IMR-90 (cell line): Measurements from ENCODE around the gene TTYH3. TPM values are rescaled to one million over a fixed set of nuclear protein-coding genes. Genes with fewer than 3 reads are reported as not detected.

Experiments
- ATAC-seq: fragments of 200-7000 bp; cut with Tn5 transposase; 2 replicates; pipeline ENCODE4 v1.9.1; 2020; ENCODE audit warnings: low read depth, mild to moderate bottlenecking, moderate library complexity
- BruUV-seq: library from RNA; stranded (reverse); fragments of 400-500 nt; replicated peaks from 2 replicates; lab custom pipeline; 2021; lab: Mats Ljungman, UMichigan
- CTCF ChIA-PET: fragments of 300-600 bp; formaldehyde crosslinking; extraction: SDS; loops from one replicate; lab custom pipeline; 2021; ENCODE audit warnings: antibody characterized with exemption; lab: Yijun Ruan, JAX
- POLR2A ChIA-PET: fragments of 300-600 bp; sonication (Branson Sonifier 250); formaldehyde crosslinking; loops from one replicate; lab custom pipeline; 2022; ENCODE audit warnings: antibody characterized with exemption; ENCODE audit not compliant: unreplicated experiment; lab: Charles Lee
- DNase-seq: peaks from one replicate; pipeline ENCODE4 v3.0.0; 2013
- H2AFZ ChIP-seq: replicated peaks from 2 replicates; pipeline ENCODE3; 2013; ENCODE audit warnings: low read length, mild to moderate bottlenecking; ENCODE audit not compliant: poor library complexity
- H2AK5ac ChIP-seq: 2 replicates; pipeline ENCODE4 v1.6.1; 2013; ENCODE audit warnings: low read depth, low read length, inconsistent platforms
- H2AK9ac ChIP-seq: replicated peaks from 2 replicates; pipeline ENCODE3; 2013; ENCODE audit warnings: mild to moderate bottlenecking, low read depth, low read length, moderate library complexity; ENCODE audit not compliant: poor library complexity
- H2BK120ac ChIP-seq: 2 replicates; pipeline ENCODE4 v1.6.1; 2013; ENCODE audit warnings: low read depth, low read length, inconsistent platforms
- H2BK15ac ChIP-seq: 3 replicates; pipeline ENCODE4 v1.6.1; 2013; ENCODE audit warnings: low read depth, low read length, inconsistent platforms
- H2BK20ac ChIP-seq: 2 replicates; pipeline ENCODE4 v1.6.1; 2013; ENCODE audit warnings: low read depth, mild to moderate bottlenecking, inconsistent platforms, low read length, moderate library complexity
- H2BK5ac ChIP-seq: 2 replicates; pipeline ENCODE4 v1.6.1; 2013; ENCODE audit warnings: mild to moderate bottlenecking, low read depth, low read length, inconsistent platforms; ENCODE audit not compliant: poor library complexity, severe bottlenecking
- H3K14ac ChIP-seq: replicated peaks from 2 replicates; pipeline ENCODE4 v1.6.1; 2013; ENCODE audit warnings: low read depth, low read length, inconsistent platforms
- H3K18ac ChIP-seq: 2 replicates; pipeline ENCODE4 v1.6.1; 2013; ENCODE audit warnings: low read depth, low read length, control low read depth
- H3K23ac ChIP-seq: 2 replicates; pipeline ENCODE4 v1.6.1; 2013; ENCODE audit warnings: low read depth, low read length, inconsistent platforms
- H3K27ac ChIP-seq: 2 replicates; pipeline ENCODE4 v1.5.1; 2013; ENCODE audit warnings: mild to moderate bottlenecking, control low read depth, low read length; ENCODE audit not compliant: insufficient read depth
- H3K27me3 ChIP-seq: 2 replicates; pipeline ENCODE4 v1.6.1; 2013; ENCODE audit warnings: low read length; ENCODE audit not compliant: control insufficient read depth, insufficient read depth
- H3K36me3 ChIP-seq: 2 replicates; pipeline ENCODE4 v1.6.1; 2013; ENCODE audit warnings: low read length, mixed read lengths; ENCODE audit not compliant: control insufficient read depth, insufficient read depth
- H3K4ac ChIP-seq: 2 replicates; pipeline ENCODE4 v1.6.1; 2013; ENCODE audit warnings: low read depth, low read length, inconsistent platforms
- H3K4me1 ChIP-seq: 2 replicates; pipeline ENCODE4 v1.6.1; 2013; ENCODE audit warnings: low read length, mixed read lengths; ENCODE audit not compliant: control insufficient read depth, insufficient read depth
- H3K4me2 ChIP-seq: 2 replicates; pipeline ENCODE4 v1.6.1; 2013; ENCODE audit warnings: low read depth, mild to moderate bottlenecking, control low read depth, low read length, moderate library complexity
- H3K4me3 ChIP-seq: 2 replicates; pipeline ENCODE4 v1.5.1; 2013; ENCODE audit warnings: low read depth, mild to moderate bottlenecking, control low read depth, low read length, moderate library complexity; ENCODE audit not compliant: insufficient read depth
- H3K56ac ChIP-seq: 2 replicates; pipeline ENCODE4 v1.6.1; 2013; ENCODE audit warnings: low read length, inconsistent platforms; ENCODE audit not compliant: insufficient read depth; ENCODE audit errors: extremely low read depth
- H3K79me1 ChIP-seq, 2 experiments: 2 replicates each; pipeline ENCODE4 v1.6.1; 2013; ENCODE audit warnings: low read length in 2 of 2, inconsistent platforms in 1 of 2, low read depth in 1 of 2
- H3K9ac ChIP-seq: 2 replicates; pipeline ENCODE4 v1.6.1; 2013; ENCODE audit warnings: low read depth, low read length, control low read depth
- H3K9me1 ChIP-seq: 2 replicates; pipeline ENCODE4 v1.6.1; 2013; ENCODE audit warnings: low read length, inconsistent platforms; ENCODE audit not compliant: insufficient read depth
- H3K9me3 ChIP-seq: 2 replicates; pipeline ENCODE4 v1.6.1; 2013; ENCODE audit warnings: low read length; ENCODE audit not compliant: control insufficient read depth, insufficient read depth
- H4K20me1 ChIP-seq: 2 replicates; pipeline ENCODE4 v1.6.1; 2013; ENCODE audit warnings: low read length, inconsistent platforms; ENCODE audit not compliant: insufficient read depth
- H4K5ac ChIP-seq: 2 replicates; pipeline ENCODE4 v1.6.1; 2013; ENCODE audit warnings: mild to moderate bottlenecking, low read depth, low read length, control low read depth
- H4K8ac ChIP-seq, 2 experiments: 2 replicates each; pipeline ENCODE4 v1.6.1; 2013; ENCODE audit warnings: low read depth in 2 of 2, low read length in 2 of 2, control low read depth in 1 of 2, inconsistent platforms in 1 of 2
- H4K91ac ChIP-seq: 2 replicates; pipeline ENCODE4 v1.6.1; 2013; ENCODE audit warnings: low read depth, low read length, inconsistent platforms; ENCODE audit not compliant: insufficient read depth
- BHLHE40 ChIP-seq: fragments of 150-350 bp; IDR thresholded peaks from 2 replicates; pipeline ENCODE4 v1.6.1; 2016; ENCODE audit warnings: mild to moderate bottlenecking, low read depth, low read length
- CEBPB ChIP-seq: IDR thresholded peaks from 2 replicates; pipeline ENCODE4 v1.6.1; 2012; ENCODE audit warnings: low read depth, low read length, improper control_type of control experiment
- CHD1 ChIP-seq: IDR thresholded peaks from 2 replicates; pipeline ENCODE4 v1.6.1; 2012; ENCODE audit warnings: low read depth, low read length, improper control_type of control experiment
- NFE2L2 ChIP-seq: fragments of 150-350 bp; IDR thresholded peaks from 2 replicates; pipeline ENCODE4 v1.6.1; 2016; ENCODE audit warnings: low read depth, mild to moderate bottlenecking, low read length
- POLR2A ChIP-seq: IDR thresholded peaks from 2 replicates; pipeline ENCODE4 v1.6.1; 2012; ENCODE audit warnings: mild to moderate bottlenecking, low read depth, low read length
- RCOR1 ChIP-seq: IDR thresholded peaks from 2 replicates; pipeline ENCODE4 v1.6.1; 2012; ENCODE audit warnings: mild to moderate bottlenecking, low read length, improper control_type of control experiment; ENCODE audit not compliant: insufficient replicate concordance
- WGBS, 2 experiments: methylation state at CpG; one replicate each; pipeline versions ENCODE4 v1.1.5 to v1.1.7; 2013; ENCODE audit warnings: missing lambda C conversion rate in 2 of 2; ENCODE audit not compliant: insufficient read length in 1 of 2; ENCODE audit errors: extremely low coverage in 2 of 2; 5-methylcytosine and 5-hydroxymethylcytosine counted together
- dilution Hi-C: fragments of 300-500 bp; cut with HindIII; formaldehyde crosslinking; loops from one replicate; pipeline ENCODE4 v1.14.3; 2018; ENCODE audit warnings: low sequenced_read_pairs; ENCODE audit not compliant: unreplicated experiment
- in situ Hi-C: fragments of 300-500 bp; cut with MboI; formaldehyde crosslinking; loops from 3 replicates; pipeline ENCODE4 v1.14.3; 2019; ENCODE audit warnings: low sequenced_read_pairs, inconsistent platforms, mixed read lengths
- intact Hi-C: fragments of 100-400 bp; cut with micrococcal nuclease; formaldehyde crosslinking; loops from 2 replicates; pipeline ENCODE4 v1.10.0; 2022
- polyA plus RNA-seq, 3 experiments: library from polyadenylated mRNA; depleted of rRNA; stranded (reverse); fragments of >200 nt; gene quantifications; 2 replicates each; pipeline ENCODE4 v1.2.3, GENCODE V29; 2012; ENCODE audit warnings: low replicate concordance in 1 of 3
- total RNA-seq: library from RNA; depleted of rRNA; stranded (reverse); fragments of >200 nt; gene quantifications from 2 replicates; pipeline ENCODE4 v1.2.3, GENCODE V29; 2012

The TTYH3 gene
- total and polyA plus RNA-seq, 2 of the 4 experiments (the other 2 are of a cell fraction) = 5.6 to 82.6 TPM

DNA sequence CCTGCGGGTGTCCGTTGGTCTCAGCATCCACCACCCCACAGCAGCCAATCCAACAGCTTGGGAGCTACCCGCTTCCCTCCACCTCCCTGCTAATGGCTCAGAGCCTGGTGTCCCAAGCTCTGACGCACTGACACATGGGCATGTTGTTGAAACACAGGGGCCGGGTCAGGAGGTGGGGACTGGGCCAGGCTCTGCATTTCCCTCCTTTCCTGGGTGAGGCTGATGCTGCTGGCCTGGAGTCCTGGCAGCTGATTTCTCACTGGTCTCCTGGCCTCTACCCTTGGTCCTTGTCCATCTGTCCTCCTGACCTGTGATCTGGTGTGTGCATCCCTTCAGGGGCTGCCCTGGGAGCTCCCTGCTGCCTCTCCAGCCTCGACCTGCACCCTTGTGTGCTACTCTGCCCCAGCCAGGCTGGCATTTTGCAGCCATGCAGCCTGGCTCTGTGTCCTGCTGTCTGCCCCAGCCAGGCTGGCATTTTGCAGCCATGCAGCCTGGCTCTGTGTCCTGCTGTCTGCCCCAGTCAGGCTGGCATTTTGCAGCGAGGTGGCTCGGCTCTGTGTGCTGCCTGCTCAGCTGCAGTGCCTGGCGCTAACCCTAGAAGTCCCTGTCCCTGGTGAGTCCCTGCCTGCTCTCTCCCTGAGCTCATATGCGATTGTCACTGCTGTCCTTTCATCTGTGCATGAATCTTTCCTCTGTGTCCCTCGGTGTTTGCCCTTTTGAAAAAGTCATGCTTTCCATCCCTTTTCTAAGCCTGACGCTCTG, 70.2 kb downstream of the TTYH3 start:
- H3K4me3 ChIP-seq = no peak overlapping the region
- no peaks in the 10 kb centered on the region for H3K79me1 ChIP-seq
- no peak overlapping the region; the same call in 1 of the 2 replicates for H3K23ac ChIP-seq
- no peak overlapping the region; the same call in 1 of the 2 replicates for H2AK5ac ChIP-seq
- no TSS peak for BruUV-seq
- no peaks in the 10 kb centered on the region for H3K9me3 ChIP-seq
- no peak overlapping the region for H2BK20ac ChIP-seq
- H3K4ac ChIP-seq = no peak overlapping the region
- H3K4me1 ChIP-seq = no peaks in the 10 kb centered on the region; the same call in 1 of the 2 replicates
- H3K36me3 ChIP-seq = no peaks in the 10 kb centered on the region
- peak overlapping the region; percentile 55 for H2AK9ac ChIP-seq
- H2BK120ac ChIP-seq = no peak overlapping the region
- in situ Hi-C loops (no loop called here), intact Hi-C loops (no loop called here), dilution Hi-C loops (no loop called here)
- H2BK5ac ChIP-seq = no peak overlapping the region
- H3K27ac ChIP-seq = no peak overlapping the region
- DNase-seq (peak; percentile 57), ATAC-seq (peak; percentile 62)
- no peaks in the 10 kb centered on the region for H4K20me1 ChIP-seq
- H4K5ac ChIP-seq = no peak overlapping the region
- H3K14ac ChIP-seq = no peak overlapping the region
- no peaks in the 10 kb centered on the region for H3K9me1 ChIP-seq
- H3K9ac ChIP-seq = no peak overlapping the region
- no peak overlapping the region for H2AFZ ChIP-seq
- WGBS, 2 experiments = 69% methylated on average over 4 of the region's 12 CpGs; no CpG with 5 or more reads in 1 of the 2 experiments
- no peak for TF ChIP-seq RCOR1
- no peak for TF ChIP-seq NFE2L2
- no peak for TF ChIP-seq CHD1
- 0 out of 2 replicates have a peak, but pooled peaks have one; percentile 6 for TF ChIP-seq CEBPB
- TF ChIP-seq POLR2A = no peak
- TF ChIP-seq BHLHE40 = no peak
- no peak overlapping the region for H3K56ac ChIP-seq
- no peak overlapping the region for H4K8ac ChIP-seq
- H3K27me3 ChIP-seq = peaks cover 6% of the 10 kb centered on the region; the same call in 1 of the 2 replicates
- ChIA-PET POLR2A (no interaction called here), CTCF (no interaction called here)
- no peak overlapping the region for H2BK15ac ChIP-seq
- H3K4me2 ChIP-seq = no peak overlapping the region
- no peak overlapping the region for H3K18ac ChIP-seq
- H4K91ac ChIP-seq = no peak overlapping the region
